SJSA1 (cell line): ENCODE measurements around the gene RABIF. TPM values are rescaled to one million over a fixed set of nuclear protein-coding genes. Genes with fewer than 3 reads are reported as not detected.
"Not testable (repeated sequence)": the region's sequence is repeated elsewhere in the genome, so short reads cannot be mapped to it uniquely, and the experiment has no call there.

Source experiments
- DNase-seq, 2 experiments: peaks; one replicate each; pipeline ENCODE4 v3.0.0-alpha.2; 2015 to 2020; ENCODE audit warnings: low spot score in 2 of 2, low read depth in 1 of 2
- H3K27ac ChIP-seq: fragments of 250-450 bp; sonication (Bioruptor Pico); 2 replicates; pipeline ENCODE4 v1.5.1; 2020; ENCODE audit warnings: mild to moderate bottlenecking, moderate library complexity
- H3K27me3 ChIP-seq: fragments of 250-450 bp; sonication (Bioruptor Pico); replicated peaks from 2 replicates; pipeline ENCODE4 v1.5.1; 2020; ENCODE audit warnings: mild to moderate bottlenecking, moderate library complexity
- H3K36me3 ChIP-seq: fragments of 250-450 bp; sonication (Bioruptor Pico); 2 replicates; pipeline ENCODE4 v1.5.1; 2020; ENCODE audit warnings: mild to moderate bottlenecking
- H3K4me1 ChIP-seq: fragments of 250-450 bp; sonication (Bioruptor Pico); replicated peaks from 2 replicates; pipeline ENCODE4 v1.6.1; 2021; ENCODE audit warnings: mild to moderate bottlenecking
- H3K4me3 ChIP-seq: fragments of 250-450 bp; sonication (Bioruptor Pico); 2 replicates; pipeline ENCODE4 v1.5.1; 2020; ENCODE audit warnings: mild to moderate bottlenecking
- H3K9me3 ChIP-seq: fragments of 250-450 bp; sonication (Bioruptor Pico); replicated peaks from 2 replicates; pipeline ENCODE4 v1.5.1; 2020; ENCODE audit warnings: mild to moderate bottlenecking
- total RNA-seq: library from RNA; depleted of rRNA; stranded (reverse); fragments of >200 nt; shearing (Covaris generic); gene quantifications from 2 replicates; pipeline ENCODE4 v1.2.3, GENCODE V29; 2014

Gene RABIF
- total RNA-seq, 1 experiment from 2014 or later: 5.2 TPM

DNA sequence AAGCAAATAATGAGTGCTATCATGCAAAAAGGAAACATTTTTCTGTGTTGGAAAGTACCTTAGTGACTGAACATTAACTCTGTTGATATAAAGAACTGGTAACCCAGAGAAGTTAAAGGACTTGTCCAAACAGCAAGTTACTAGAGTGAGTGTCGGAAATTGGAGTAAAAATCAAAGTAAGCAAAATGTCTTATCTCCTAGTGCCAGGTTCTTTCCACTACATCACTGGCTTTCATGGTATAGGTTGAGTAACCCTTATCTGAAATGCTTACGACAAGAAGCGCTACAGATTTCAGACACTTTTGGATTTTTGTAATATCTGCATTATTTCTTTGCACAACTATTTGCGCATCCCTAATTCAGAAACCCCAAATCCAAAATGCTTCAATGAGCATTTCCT lies 16.4 kb upstream of the RABIF start:
- peaks cover 49% of the 10 kb centered on the region for H3K36me3 ChIP-seq
- no peak overlapping the region for H3K4me3 ChIP-seq

DNA sequence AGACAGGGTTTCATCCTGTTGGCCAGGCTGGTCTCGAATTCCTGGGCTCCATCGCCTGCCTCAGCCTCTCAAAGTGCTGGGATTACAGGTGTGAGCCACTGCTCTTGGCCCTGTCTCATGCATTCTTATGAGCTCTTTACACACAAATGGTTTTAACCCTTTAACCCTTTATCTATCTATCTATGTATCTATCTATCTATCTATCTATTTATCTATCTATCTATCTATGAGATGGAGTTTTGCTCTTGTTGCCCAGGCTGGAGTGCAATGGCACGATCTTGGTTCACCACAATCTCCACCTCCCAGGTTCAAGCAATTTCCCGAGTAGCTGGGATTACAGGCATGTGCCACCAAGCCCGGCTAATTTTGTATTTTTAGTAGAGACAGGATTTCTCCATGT lies 14.9 kb upstream of the RABIF start:
- H3K27me3 ChIP-seq, H3K27ac ChIP-seq, H3K9me3 ChIP-seq, DNase-seq, H3K4me1 ChIP-seq, H3K4me3 ChIP-seq: not testable (repeated sequence)
- H3K36me3 ChIP-seq: peaks cover 39% of the 10 kb centered on the region

More for the DNA sequence above, 16.4 kb upstream of the RABIF start:
- H3K4me1 ChIP-seq: no peaks in the 10 kb centered on the region
- H3K27ac ChIP-seq: no peak overlapping the region
- H3K27me3 ChIP-seq: no peaks in the 10 kb centered on the region
- H3K9me3 ChIP-seq: no peaks in the 10 kb centered on the region
- DNase-seq: no peak

DNA sequence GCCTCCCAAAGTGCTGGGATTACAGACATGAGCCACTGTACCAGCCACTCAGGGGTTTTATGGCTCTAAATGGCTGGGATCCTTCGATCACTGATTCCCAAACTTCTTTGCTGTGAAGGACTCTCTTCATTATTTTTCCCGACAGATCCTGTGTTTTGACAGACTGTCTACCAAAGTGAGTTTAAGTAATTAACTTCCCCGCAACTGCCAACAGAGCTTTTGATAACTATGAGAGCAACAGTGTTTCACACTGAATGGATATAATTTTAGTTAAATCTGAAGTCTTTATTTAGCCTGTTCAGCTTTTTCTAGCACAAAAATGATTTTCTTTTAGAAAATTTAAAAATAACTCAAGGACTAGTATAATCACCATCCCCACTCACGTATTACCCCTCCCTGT lies 12.6 kb upstream of the RABIF start:
- Histone ChIP-seq H3K27me3 (no peaks in the 10 kb centered on the region), H3K36me3 (peaks cover 34% of the 10 kb centered on the region), H3K9me3 (no peaks in the 10 kb centered on the region), H3K4me3 (no peak overlapping the region), H3K27ac (no peak overlapping the region), H3K4me1 (no peaks in the 10 kb centered on the region)
- DNase-seq: no peak

GRCh38 chr1:202892501-202892900 lies 3.6 kb upstream of the RABIF start:
- Histone ChIP-seq H3K4me1 (peaks cover 13% of the 10 kb centered on the region), H3K36me3 (peaks cover 41% of the 10 kb centered on the region), H3K27ac (no peak overlapping the region), H3K27me3 (no peaks in the 10 kb centered on the region), H3K9me3 (no peaks in the 10 kb centered on the region), H3K4me3 (no peak overlapping the region)
- DNase-seq: no peak

GRCh38 chr1:202890392-202890791 lies 1.4 kb upstream of the RABIF start:
- Histone ChIP-seq H3K27me3 (no peaks in the 10 kb centered on the region), H3K4me1 (peaks cover 13% of the 10 kb centered on the region), H3K4me3 (no peak overlapping the region), H3K27ac (no peak overlapping the region), H3K36me3 (peaks cover 27% of the 10 kb centered on the region), H3K9me3 (no peaks in the 10 kb centered on the region)
- DNase-seq: no peak

DNA sequence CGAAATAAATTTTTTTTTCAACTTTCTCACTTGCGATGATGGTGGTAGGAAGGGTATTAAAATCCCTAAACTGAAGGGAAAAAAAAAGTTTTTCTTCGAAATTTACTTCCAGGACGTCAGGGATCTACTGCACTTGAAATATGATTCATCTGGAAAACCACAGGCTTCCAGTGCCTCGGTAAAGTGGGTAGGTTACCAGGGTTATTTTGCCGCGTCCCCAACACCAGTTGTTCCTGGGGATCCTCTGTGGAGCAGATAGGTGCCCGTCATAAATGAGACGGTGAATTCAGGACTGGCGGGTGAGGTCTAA lies 773 bp downstream of the RABIF start:
- Histone ChIP-seq H3K27me3 (no peaks in the 10 kb centered on the region), H3K36me3 (peaks cover 10% of the 10 kb centered on the region; the same call in 1 of the 2 replicates), H3K9me3 (no peaks in the 10 kb centered on the region), H3K4me1 (peaks cover 13% of the 10 kb centered on the region), H3K4me3 (peak overlapping the region; percentile 65), H3K27ac (peak overlapping the region; percentile 36; the same call in 1 of the 2 replicates)
- no peak for DNase-seq

DNA sequence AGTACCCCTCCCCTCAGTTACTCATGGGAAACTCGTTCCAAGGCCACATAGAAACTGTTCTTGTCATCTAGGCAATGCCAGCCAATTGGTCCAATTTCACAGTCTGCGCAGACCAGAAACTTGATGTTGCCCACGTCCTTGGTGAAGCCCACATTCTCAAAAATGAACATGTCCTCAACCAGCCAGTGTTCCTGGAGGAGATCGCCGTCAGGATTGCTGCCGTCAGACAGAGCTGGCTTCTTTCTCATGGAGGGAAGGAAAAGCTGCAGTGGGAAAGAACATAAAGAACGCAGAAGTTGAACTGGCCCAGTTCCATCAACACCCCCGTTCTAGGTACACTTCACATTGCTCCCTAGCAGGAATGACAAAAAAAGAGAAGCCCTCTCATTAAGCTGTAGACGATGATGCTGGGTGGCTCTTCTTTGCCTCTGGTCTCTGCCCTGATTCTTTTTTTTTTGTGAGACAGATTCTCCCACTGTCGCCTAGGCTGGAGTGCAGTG lies 7.9 kb downstream of the RABIF start:
- Histone ChIP-seq H3K27me3 (no peaks in the 10 kb centered on the region), H3K4me3 (no peak overlapping the region), H3K36me3 (peaks cover 9% of the 10 kb centered on the region), H3K4me1 (no peaks in the 10 kb centered on the region), H3K27ac (no peak overlapping the region), H3K9me3 (no peaks in the 10 kb centered on the region)
- no peak for DNase-seq

DNA sequence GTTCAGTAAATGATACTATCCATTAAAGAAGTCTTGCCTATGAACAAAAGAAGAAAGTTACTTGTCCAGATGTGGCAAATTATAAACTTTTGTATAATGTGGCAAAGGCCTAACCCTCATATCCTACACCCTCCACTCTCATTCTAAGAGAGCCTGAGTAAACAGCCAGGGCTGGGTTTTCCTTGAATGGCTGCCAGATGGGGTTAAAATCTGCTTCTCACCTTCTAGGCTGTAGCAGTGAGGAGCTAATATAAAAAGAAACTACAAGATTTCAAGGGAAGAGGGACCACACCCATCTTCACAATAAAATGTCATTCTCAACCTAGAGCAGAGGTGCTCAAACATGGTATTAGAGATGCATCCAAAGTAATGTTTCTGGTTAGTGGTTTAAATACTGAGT lies 8.9 kb downstream of the RABIF start:
- H3K9me3 ChIP-seq: no peaks in the 10 kb centered on the region
- DNase-seq: no peak
- no peak overlapping the region for H3K4me3 ChIP-seq
- no peaks in the 10 kb centered on the region for H3K27me3 ChIP-seq
- H3K36me3 ChIP-seq: peaks cover 9% of the 10 kb centered on the region
- no peaks in the 10 kb centered on the region for H3K4me1 ChIP-seq
- H3K27ac ChIP-seq: no peak overlapping the region

- no peak for DNase-seq
- peaks cover 9% of the 10 kb centered on the region for H3K36me3 ChIP-seq
- no peak overlapping the region for H3K27ac ChIP-seq
- H3K27me3 ChIP-seq: no peaks in the 10 kb centered on the region
- H3K4me3 ChIP-seq: no peak overlapping the region
- H3K9me3 ChIP-seq: no peaks in the 10 kb centered on the region
- H3K4me1 ChIP-seq: no peaks in the 10 kb centered on the region
Measured at GRCh38 chr1:202879128-202879527, 9.8 kb downstream of the RABIF start.

- H3K4me1 ChIP-seq: no peaks in the 10 kb centered on the region
- H3K27ac ChIP-seq: no peak overlapping the region
- DNase-seq: no peak
- H3K4me3 ChIP-seq: no peak overlapping the region
- no peaks in the 10 kb centered on the region for H3K27me3 ChIP-seq
- no peaks in the 10 kb centered on the region for H3K36me3 ChIP-seq
- H3K9me3 ChIP-seq: no peaks in the 10 kb centered on the region; the same call in 1 of the 2 replicates
Measured at GRCh38 chr1:202873026-202873425, 15.9 kb downstream of the RABIF start.

DNA sequence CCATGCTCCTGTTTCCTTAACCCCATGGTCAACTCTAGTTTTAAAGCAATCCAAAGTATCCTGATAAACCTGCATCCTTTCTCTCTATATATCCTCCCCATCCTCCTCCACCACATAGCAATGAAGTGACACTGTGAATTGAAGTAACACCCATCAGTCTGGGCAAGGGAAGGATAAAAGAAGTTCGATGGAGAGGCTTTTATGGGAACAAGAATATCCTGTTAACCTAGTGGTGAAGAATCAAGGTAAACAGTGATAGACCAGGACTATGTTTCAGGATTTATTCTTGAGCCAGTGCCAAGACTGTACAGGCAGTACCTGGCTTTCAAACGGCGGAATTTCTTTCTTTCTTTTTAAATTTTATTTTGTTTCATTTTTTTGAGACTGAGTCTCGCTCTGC lies 17.6 kb downstream of the RABIF start:
- Histone ChIP-seq H3K27ac (no peak overlapping the region), H3K9me3 (no peaks in the 10 kb centered on the region; the same call in 1 of the 2 replicates), H3K4me3 (no peak overlapping the region), H3K4me1 (no peaks in the 10 kb centered on the region), H3K27me3 (no peaks in the 10 kb centered on the region), H3K36me3 (no peaks in the 10 kb centered on the region)
- DNase-seq: no peak

- no peak for DNase-seq
- no peak overlapping the region for H3K4me3 ChIP-seq
- peaks cover 9% of the 10 kb centered on the region for H3K4me1 ChIP-seq
- H3K27ac ChIP-seq: no peak overlapping the region
- no peaks in the 10 kb centered on the region for H3K27me3 ChIP-seq
- no peaks in the 10 kb centered on the region for H3K36me3 ChIP-seq
- H3K9me3 ChIP-seq: no peaks in the 10 kb centered on the region
Measured at GRCh38 chr1:202862679-202863560, 26.0 kb downstream of the RABIF start.

DNA sequence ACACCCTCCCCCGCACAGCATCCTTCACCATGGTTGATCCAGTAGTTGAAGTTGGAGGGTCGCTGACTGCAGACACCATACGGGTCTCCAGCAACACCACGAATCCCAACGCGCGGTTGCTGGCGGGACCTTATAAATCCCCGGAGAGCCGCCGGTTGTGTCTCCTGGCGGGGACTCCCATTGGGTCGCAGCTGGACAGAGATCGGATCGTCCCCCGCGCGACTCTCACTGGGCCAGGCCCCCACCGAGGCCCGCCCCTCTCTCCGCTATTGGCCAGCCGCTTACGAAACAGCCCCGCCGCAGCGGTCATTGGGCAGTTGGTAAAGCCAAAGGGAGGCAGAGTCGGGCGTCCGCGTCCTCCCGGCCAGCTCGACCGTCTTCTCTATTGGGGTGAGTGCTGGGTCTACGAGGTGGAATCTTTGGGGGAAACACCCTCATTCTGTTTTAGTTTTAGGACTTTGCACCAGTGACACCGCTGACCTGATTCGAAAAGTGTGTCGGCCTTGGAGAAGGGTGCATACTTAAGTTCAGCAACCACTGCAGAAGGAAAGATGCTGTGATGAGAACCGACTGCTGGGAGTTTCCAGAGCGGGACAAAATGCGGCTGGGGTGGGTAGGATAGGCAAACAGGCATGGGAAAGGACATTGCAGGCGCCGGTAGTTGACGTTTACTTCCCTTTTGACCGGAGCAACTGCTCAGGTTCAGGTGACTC lies 27.4 kb downstream of the RABIF start:
- H3K4me3 ChIP-seq: peak overlapping the region; percentile 49
- H3K9me3 ChIP-seq: no peaks in the 10 kb centered on the region
- H3K4me1 ChIP-seq: peaks cover 9% of the 10 kb centered on the region
- H3K27ac ChIP-seq: no peak overlapping the region
- DNase-seq: peak; percentile 78 to 91
- no peaks in the 10 kb centered on the region for H3K36me3 ChIP-seq
- H3K27me3 ChIP-seq: no peaks in the 10 kb centered on the region

DNA sequence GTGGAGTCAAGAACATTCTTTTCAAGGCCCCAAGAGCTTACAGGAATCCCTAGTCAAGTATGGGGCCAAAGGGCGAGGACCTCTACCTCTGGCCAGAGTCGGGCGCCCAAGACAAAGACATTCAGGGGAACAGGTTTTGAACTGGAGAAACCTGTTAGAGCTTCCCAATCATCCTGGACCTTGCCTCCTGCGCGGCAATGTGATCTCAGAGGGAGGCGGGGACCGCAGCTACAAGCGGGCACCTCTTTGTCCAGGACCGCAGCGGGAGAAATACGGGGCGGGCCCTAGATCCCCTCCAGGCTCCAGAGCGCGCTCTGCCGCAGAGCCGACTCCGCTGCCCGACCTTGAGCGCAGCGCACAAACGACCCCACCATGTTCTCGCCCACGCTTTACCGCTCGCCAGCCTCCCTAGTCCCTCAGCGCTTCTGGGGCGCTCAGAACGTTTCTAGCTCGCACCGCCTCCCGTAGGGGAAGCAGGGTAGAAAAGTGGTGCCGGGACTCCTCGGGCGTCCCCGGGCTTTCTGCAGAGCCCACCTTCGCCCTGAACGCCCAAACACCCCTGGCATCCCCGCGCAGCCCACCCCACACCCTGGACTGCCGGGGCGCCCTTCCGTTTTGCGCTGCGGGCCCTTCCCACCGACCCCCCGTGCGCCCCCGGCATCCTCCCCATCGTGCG lies 28.1 kb downstream of the RABIF start:
- H3K27ac ChIP-seq: no peak overlapping the region
- peak overlapping the region; percentile 49 for H3K4me3 ChIP-seq
- no peaks in the 10 kb centered on the region for H3K27me3 ChIP-seq
- peak; percentile 42 to 51 for DNase-seq
- no peaks in the 10 kb centered on the region for H3K9me3 ChIP-seq
- no peaks in the 10 kb centered on the region for H3K36me3 ChIP-seq
- peaks cover 9% of the 10 kb centered on the region for H3K4me1 ChIP-seq
